ACC112 (cell line): ENCODE measurements around the gene CCDC92.

Experiments used
- H2AFZ ChIP-seq: fragments of 200-600 bp; sonication (generic); one replicate; pipeline ENCODE4 v1.6.0; 2017; ENCODE audit warnings: antibody characterized with exemption, low read length; ENCODE audit not compliant: unreplicated experiment
- H3K27ac ChIP-seq: fragments of 200-600 bp; sonication (generic); 2 replicates; pipeline ENCODE4 v1.5.1; 2014; ENCODE audit warnings: low read depth, mild to moderate bottlenecking, antibody characterized with exemption, low read length, moderate library complexity
- H3K27me3 ChIP-seq: fragments of 200-600 bp; sonication (generic); 2 replicates; pipeline ENCODE4 v1.6.1; 2014; ENCODE audit warnings: mild to moderate bottlenecking, antibody characterized with exemption, low read length, moderate library complexity, mixed read lengths; ENCODE audit not compliant: insufficient read depth
- H3K36me3 ChIP-seq: fragments of 200-600 bp; sonication (generic); 2 replicates; pipeline ENCODE4 v1.6.1; 2016; ENCODE audit warnings: mild to moderate bottlenecking, antibody characterized with exemption, low read length, moderate library complexity, mixed read lengths; ENCODE audit not compliant: insufficient read depth
- H3K4me1 ChIP-seq: fragments of 200-600 bp; sonication (generic); one replicate; pipeline ENCODE4 v1.6.1; 2016; ENCODE audit warnings: low read length, mixed read lengths; ENCODE audit not compliant: insufficient read depth, unreplicated experiment, control insufficient read depth
- H3K4me3 ChIP-seq: fragments of 200-600 bp; sonication (generic); 2 replicates; pipeline ENCODE4 v1.5.1; 2014; ENCODE audit warnings: mild to moderate bottlenecking, low read depth, low read length
- H3K79me2 ChIP-seq: fragments of 200-600 bp; sonication (generic); one replicate; pipeline ENCODE4 v1.6.0; 2016; ENCODE audit warnings: low read length; ENCODE audit not compliant: control insufficient read depth, unreplicated experiment, insufficient read depth

The CCDC92 gene

GRCh38 chr12:124011435-124012115 is 38.9 kb upstream of the CCDC92 start:
- Histone ChIP-seq H3K27me3 (no peaks in the 10 kb centered on the region), H3K4me1 (no peaks in the 10 kb centered on the region), H3K27ac (no peak overlapping the region), H2AFZ (no peak overlapping the region), H3K79me2 (no peaks in the 10 kb centered on the region), H3K36me3 (peaks cover 31% of the 10 kb centered on the region; the same call in 1 of the 2 replicates), H3K4me3 (no peak overlapping the region)

GRCh38 chr12:124010687-124011086 is 38.1 kb upstream of the CCDC92 start:
- Histone ChIP-seq H3K4me1 (no peaks in the 10 kb centered on the region), H3K27ac (no peak overlapping the region), H3K79me2 (no peaks in the 10 kb centered on the region), H3K36me3 (peaks cover 31% of the 10 kb centered on the region; the same call in 1 of the 2 replicates), H2AFZ (no peak overlapping the region), H3K27me3 (no peaks in the 10 kb centered on the region), H3K4me3 (no peak overlapping the region)

DNA sequence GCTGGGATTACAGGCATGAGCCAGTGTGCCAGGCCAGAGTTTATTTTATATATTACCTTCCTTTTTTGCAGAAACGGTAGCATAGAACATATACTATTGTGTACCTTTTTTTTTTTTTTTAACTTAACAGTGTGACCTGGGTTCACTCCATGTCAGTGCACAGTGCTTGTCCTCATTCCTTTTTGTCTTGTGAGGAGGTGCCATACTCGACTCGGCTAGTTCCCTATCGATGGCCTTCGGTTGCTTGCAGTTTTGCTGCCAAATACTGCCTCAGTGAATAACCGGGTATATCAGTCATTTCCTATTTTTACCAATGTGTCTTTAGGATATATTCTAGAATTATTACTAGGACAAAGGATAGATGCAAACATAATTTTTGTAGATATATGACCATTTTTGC is 37.1 kb upstream of the CCDC92 start:
- no peaks in the 10 kb centered on the region for H3K79me2 ChIP-seq
- no peaks in the 10 kb centered on the region for H3K27me3 ChIP-seq
- H3K36me3 ChIP-seq = peaks cover 26% of the 10 kb centered on the region; the same call in 1 of the 2 replicates
- no peak overlapping the region for H2AFZ ChIP-seq
- H3K27ac ChIP-seq = no peak overlapping the region
- no peak overlapping the region for H3K4me3 ChIP-seq
- H3K4me1 ChIP-seq = no peaks in the 10 kb centered on the region

DNA sequence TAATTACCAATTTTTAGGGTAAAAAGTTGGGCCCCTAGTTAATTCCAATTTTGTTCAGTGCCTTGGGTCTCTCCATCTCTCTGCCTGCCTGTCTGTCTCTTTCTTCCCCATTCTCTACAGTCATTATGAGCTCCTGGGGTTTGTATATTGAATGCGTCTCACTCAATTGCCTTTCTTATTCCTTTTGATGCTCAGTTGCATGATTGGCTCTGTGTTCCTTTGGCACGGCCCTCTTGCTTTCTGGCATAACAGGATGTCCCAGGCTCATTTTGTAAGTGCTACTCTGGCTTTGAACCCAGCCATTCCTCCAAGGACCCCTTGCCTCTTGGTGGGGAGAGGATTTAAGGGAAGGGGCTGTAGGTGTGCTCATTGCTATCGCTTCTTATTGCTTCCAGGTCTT is 36.0 kb upstream of the CCDC92 start:
- H3K4me3 ChIP-seq = no peak overlapping the region
- H3K27ac ChIP-seq = no peak overlapping the region
- H3K79me2 ChIP-seq = no peaks in the 10 kb centered on the region
- H3K27me3 ChIP-seq = no peaks in the 10 kb centered on the region
- no peaks in the 10 kb centered on the region for H3K4me1 ChIP-seq
- no peak overlapping the region for H2AFZ ChIP-seq
- H3K36me3 ChIP-seq = peaks cover 24% of the 10 kb centered on the region; the same call in 1 of the 2 replicates

DNA sequence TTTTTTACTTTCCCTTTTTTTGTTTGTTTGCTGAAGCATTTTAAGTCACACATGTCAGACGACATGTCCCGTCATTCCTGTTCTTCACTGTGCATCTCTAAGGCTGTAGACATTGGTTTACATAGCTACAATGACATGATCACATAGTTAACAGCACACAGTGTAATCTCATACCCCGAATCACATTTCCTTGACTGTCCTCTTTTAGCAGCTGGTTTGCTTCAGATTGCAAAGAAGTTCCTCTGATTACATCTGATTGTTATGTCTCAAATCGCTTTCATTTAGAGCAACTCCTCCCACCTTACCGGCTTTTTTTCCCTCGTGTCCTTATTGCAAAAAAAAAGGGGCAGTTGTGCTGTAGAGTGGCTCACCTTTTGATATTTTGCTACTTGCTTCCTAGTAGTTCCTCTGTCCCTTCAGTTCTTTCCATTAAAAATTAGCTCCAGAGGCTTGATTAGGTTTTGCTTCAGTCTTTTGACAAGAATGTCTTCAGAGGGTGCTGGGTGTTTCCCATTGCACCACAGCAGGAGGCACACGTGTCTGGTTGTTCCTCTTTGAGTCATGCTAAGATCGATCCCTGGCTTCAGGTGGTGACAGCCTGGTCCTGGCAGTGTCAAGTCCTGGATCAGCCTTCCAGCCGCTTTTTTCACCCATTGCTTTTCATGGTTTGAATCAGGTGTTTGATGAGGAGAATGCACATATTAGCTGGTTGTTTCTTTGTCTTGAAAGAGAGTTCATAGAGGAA is 35.4 kb upstream of the CCDC92 start:
- Histone ChIP-seq H3K36me3 (peaks cover 24% of the 10 kb centered on the region; the same call in 1 of the 2 replicates), H3K27me3 (no peaks in the 10 kb centered on the region), H3K4me3 (no peak overlapping the region), H3K4me1 (no peaks in the 10 kb centered on the region), H3K79me2 (no peaks in the 10 kb centered on the region), H2AFZ (no peak overlapping the region), H3K27ac (no peak overlapping the region)

DNA sequence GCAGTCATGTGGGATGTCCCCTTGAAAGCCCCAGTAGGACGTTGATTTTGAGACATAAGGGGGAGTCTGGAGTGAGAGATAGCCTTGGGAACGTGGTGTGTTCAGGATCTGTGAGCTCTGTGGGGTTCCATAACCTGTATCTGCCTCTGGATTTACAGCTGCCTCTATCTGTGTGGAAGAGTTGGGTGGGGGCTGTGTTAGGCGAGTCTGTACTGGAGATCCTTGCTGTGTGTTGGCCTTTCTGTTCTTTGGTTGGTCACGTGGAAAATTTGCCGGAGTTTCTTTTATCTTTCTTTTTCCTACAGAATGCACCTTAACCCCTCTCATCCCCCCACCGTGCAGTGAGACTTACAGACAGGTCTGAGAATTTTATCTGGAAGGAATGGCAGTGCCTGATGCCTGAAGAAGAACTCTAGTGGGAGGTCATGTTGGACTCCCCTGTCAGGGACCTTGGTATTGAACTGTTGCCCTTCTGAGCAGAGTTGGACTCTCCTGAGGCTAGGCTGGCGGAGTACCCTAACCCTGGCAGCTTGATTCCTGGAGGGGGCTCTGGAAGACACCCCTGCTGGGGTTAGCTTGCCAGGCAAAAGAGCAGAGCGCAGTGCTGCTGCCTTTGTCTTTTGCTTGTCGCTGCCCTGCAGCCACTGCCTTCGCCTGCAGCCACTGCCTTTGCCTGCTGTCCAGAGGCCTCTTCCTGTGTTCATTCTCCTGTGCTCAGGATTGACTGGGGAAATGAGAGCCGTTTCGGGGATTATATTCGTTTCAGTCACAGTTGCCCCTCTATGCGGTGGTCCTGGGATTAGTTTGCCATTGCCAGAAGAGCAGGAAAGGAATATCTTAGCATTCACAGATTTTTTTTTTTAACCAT is 34.4 kb upstream of the CCDC92 start:
- no peaks in the 10 kb centered on the region for H3K4me1 ChIP-seq
- peaks cover 15% of the 10 kb centered on the region; the same call in 1 of the 2 replicates for H3K36me3 ChIP-seq
- no peak overlapping the region for H2AFZ ChIP-seq
- H3K4me3 ChIP-seq = no peak overlapping the region
- no peak overlapping the region for H3K27ac ChIP-seq
- no peaks in the 10 kb centered on the region for H3K27me3 ChIP-seq
- no peaks in the 10 kb centered on the region for H3K79me2 ChIP-seq

DNA sequence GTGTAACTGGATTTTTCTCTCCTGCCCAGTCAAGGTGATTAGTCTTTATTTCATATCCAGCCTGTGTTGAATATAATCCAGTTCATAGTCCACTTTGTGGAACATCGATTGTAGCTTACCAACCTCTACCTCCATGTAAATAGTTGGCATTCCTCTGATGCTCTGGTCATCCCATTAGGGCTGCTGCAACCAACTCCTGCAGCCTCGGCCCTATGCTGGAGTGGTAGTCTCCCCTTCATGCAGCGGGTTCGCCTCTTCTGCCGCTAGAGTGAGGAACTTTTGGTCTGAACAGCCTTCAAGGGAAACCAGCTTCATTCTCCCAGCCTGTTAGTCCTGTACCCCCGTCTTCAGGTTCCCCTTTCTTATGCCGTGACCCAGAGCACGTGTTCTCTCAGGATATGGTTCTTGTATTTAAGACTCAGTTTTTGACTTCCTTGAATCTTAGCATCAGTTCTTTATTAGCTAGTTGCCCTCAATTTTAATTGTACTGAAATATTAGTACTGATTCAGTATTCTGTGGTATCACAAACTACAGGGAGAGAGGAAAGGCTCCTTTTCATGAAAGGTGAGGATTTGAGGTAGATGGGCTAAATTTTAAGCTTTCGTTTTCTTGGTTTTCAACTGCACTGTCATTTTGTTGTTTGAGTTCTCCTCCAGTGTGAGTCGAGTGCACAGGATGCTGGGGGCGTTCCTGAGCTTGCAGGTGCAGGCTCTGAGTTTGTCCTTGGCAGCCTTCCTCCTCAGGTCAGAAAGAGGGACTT is 33.6 kb upstream of the CCDC92 start:
- no peak overlapping the region for H3K27ac ChIP-seq
- no peak overlapping the region for H3K4me3 ChIP-seq
- H3K79me2 ChIP-seq = no peaks in the 10 kb centered on the region
- no peaks in the 10 kb centered on the region for H3K4me1 ChIP-seq
- no peaks in the 10 kb centered on the region for H3K27me3 ChIP-seq
- peaks cover 16% of the 10 kb centered on the region; the same call in 1 of the 2 replicates for H3K36me3 ChIP-seq
- H2AFZ ChIP-seq = no peak overlapping the region

DNA sequence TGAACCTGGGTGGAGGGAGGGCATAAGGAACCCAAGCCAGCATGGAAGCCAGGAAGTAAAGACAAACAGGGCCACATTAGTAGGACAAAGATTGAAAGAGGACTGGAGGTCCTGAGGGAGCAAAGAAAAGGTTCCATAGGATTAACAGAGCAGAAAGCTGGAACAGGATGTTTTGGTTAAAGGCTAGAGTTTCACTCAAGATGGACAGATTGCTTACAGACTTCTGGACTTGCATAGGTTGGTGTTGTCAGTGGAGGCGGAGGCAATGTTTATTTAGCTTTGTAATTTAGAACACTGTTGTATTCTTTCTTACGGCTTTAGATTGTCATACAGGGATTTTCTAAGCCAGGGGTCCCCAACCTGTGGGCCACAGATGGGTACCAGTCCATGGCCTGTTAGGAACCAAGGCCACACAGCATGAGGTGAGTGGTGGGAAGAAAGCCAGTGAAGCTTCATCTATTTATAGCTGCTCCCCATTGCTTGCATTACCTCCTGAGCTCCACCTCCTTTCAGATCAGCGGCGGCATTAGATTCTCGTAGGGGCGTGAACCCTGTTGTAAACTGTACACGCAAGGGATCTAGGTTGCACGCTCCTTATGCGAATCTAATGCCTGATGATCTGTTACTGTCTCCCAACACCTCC is 31.7 kb upstream of the CCDC92 start:
- no peaks in the 10 kb centered on the region for H3K4me1 ChIP-seq
- peaks cover 6% of the 10 kb centered on the region for H3K79me2 ChIP-seq
- H3K4me3 ChIP-seq = no peak overlapping the region
- peaks cover 7% of the 10 kb centered on the region; the same call in 1 of the 2 replicates for H3K36me3 ChIP-seq
- H3K27me3 ChIP-seq = no peaks in the 10 kb centered on the region
- no peak overlapping the region for H2AFZ ChIP-seq
- H3K27ac ChIP-seq = no peak overlapping the region

DNA sequence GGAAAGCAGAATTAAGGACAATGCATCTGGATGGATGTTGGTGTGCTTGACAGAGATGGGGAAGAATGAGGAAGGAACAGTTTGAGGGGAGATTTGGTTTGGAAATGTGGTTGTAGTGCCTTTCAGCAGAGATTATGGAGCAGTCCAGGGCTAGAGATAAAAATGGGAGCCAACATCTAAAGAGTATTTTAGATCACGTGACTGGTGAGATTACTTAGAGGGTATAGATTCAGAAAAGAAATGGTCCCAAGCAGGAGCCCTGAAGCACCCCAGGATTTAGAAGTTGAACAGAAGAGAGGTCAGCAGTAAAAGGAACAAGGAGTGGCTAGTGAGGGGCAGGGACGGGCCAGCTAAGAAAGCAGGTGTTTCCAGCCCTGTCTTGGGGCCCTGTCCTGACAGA is 30.0 kb upstream of the CCDC92 start:
- H2AFZ ChIP-seq = no peak overlapping the region
- no peaks in the 10 kb centered on the region for H3K4me1 ChIP-seq
- H3K36me3 ChIP-seq = peaks cover 7% of the 10 kb centered on the region; the same call in 1 of the 2 replicates
- no peaks in the 10 kb centered on the region for H3K27me3 ChIP-seq
- H3K79me2 ChIP-seq = peaks cover 6% of the 10 kb centered on the region
- H3K27ac ChIP-seq = no peak overlapping the region
- no peak overlapping the region for H3K4me3 ChIP-seq
